Fibroblast of lung (primary cell): ENCODE results near the gene CEP164.

ENCODE experiments used
- EZH2 ChIP-seq: IDR thresholded peaks from 2 replicates; pipeline ENCODE4 v1.5.1; 2012; ENCODE audit warnings: low read length, control low read depth, mild to moderate bottlenecking; ENCODE audit errors: missing control alignments
- TF ChIP-seq, protein P1 (sequence below), 2 donors: IDR thresholded peaks in 1 of 2; conservative IDR thresholded peaks in 1 of 2; 1 replicate in 1 of 2; 2 replicates in 1 of 2; pipeline ENCODE4 v1.5.1; 2011 to 2012; ENCODE audit warnings: low read length in 2 of 2, control low read depth in 1 of 2, inconsistent platforms in 1 of 2, low read depth in 1 of 2, mild to moderate bottlenecking in 1 of 2

- TF ChIP-seq EZH2 = no peak
- TF ChIP-seq, protein P1, sequence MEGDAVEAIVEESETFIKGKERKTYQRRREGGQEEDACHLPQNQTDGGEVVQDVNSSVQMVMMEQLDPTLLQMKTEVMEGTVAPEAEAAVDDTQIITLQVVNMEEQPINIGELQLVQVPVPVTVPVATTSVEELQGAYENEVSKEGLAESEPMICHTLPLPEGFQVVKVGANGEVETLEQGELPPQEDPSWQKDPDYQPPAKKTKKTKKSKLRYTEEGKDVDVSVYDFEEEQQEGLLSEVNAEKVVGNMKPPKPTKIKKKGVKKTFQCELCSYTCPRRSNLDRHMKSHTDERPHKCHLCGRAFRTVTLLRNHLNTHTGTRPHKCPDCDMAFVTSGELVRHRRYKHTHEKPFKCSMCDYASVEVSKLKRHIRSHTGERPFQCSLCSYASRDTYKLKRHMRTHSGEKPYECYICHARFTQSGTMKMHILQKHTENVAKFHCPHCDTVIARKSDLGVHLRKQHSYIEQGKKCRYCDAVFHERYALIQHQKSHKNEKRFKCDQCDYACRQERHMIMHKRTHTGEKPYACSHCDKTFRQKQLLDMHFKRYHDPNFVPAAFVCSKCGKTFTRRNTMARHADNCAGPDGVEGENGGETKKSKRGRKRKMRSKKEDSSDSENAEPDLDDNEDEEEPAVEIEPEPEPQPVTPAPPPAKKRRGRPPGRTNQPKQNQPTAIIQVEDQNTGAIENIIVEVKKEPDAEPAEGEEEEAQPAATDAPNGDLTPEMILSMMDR (conservative IDR thresholded peaks at IDR 0.05 in 1 of 2, IDR thresholded peaks at IDR 0.05 in 1 of 2; ENCODE audit: low read depth in 1 of 2, low read length in 2 of 2) = no peak
Measured at GRCh38 chr11:117440258-117440657, 112.6 kb downstream of the CEP164 start.
